Retinal pigment epithelial cell (primary cell): ENCODE data around the gene DYNC2LI1.
"Not testable (repeated sequence)": the region's sequence is repeated elsewhere in the genome, so short reads cannot be mapped to it uniquely, and the experiment has no call there.

Experiments used
- DNase-seq: peaks from one replicate; pipeline ENCODE4 v3.0.0-alpha.2; 2010; ENCODE audit warnings: low read depth
- H3K4me3 ChIP-seq: 2 replicates; pipeline ENCODE4 v1.5.1; 2011; ENCODE audit warnings: mild to moderate bottlenecking, low read length, control low read depth, moderate library complexity
- TF ChIP-seq, protein P1 (sequence below): conservative IDR thresholded peaks from 2 replicates; pipeline ENCODE4 v1.5.1; 2011; ENCODE audit warnings: low read depth, low read length, control low read depth, inconsistent platforms

DYNC2LI1 gene

DNA sequence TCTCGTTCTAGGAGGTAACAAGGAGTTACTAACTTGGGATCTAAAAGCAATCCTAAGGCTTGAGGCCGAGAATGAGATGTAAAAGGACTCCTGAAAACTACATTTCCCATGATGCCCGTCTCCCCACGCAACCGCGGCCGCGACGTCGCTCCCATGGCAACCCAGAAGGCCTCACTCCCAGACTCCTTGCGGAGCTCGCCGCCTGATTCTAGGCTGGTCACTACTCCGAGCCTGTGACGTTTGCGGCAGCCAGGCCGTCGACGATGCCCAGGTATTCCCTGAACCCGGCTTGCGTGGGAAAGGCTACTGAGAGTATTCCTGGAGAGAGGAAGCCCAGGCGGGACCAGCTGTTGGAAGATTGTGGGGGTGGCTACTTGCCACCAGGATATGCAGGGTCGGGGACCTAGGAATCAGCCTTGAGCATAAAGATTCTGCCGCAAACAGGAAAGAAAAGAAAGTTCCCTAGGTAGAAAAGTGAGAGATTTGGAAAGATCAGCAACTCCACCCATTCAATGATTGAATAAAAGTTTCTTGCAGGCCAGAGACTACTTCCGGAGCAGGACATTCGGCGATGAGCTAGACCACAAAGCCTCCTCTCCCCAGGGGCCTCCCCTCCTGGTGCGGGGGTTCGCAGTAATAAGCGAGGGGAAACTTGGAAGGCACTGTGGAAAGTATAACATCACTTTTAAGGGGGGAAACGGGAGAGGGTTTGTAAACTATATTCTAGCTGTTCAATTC lies at the start of gene DYNC2LI1:
Gene DYNC2LI1 (plus strand): TSS at position 164 of the 738 bp plus-strand sequence. CDS start 100 bp downstream, at position 264.
- TF ChIP-seq, protein P1, sequence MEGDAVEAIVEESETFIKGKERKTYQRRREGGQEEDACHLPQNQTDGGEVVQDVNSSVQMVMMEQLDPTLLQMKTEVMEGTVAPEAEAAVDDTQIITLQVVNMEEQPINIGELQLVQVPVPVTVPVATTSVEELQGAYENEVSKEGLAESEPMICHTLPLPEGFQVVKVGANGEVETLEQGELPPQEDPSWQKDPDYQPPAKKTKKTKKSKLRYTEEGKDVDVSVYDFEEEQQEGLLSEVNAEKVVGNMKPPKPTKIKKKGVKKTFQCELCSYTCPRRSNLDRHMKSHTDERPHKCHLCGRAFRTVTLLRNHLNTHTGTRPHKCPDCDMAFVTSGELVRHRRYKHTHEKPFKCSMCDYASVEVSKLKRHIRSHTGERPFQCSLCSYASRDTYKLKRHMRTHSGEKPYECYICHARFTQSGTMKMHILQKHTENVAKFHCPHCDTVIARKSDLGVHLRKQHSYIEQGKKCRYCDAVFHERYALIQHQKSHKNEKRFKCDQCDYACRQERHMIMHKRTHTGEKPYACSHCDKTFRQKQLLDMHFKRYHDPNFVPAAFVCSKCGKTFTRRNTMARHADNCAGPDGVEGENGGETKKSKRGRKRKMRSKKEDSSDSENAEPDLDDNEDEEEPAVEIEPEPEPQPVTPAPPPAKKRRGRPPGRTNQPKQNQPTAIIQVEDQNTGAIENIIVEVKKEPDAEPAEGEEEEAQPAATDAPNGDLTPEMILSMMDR = no peak
- DNase-seq = peak; percentile 71
- H3K4me3 ChIP-seq = peak within 1 kb of the TSS; percentile 87

DNA sequence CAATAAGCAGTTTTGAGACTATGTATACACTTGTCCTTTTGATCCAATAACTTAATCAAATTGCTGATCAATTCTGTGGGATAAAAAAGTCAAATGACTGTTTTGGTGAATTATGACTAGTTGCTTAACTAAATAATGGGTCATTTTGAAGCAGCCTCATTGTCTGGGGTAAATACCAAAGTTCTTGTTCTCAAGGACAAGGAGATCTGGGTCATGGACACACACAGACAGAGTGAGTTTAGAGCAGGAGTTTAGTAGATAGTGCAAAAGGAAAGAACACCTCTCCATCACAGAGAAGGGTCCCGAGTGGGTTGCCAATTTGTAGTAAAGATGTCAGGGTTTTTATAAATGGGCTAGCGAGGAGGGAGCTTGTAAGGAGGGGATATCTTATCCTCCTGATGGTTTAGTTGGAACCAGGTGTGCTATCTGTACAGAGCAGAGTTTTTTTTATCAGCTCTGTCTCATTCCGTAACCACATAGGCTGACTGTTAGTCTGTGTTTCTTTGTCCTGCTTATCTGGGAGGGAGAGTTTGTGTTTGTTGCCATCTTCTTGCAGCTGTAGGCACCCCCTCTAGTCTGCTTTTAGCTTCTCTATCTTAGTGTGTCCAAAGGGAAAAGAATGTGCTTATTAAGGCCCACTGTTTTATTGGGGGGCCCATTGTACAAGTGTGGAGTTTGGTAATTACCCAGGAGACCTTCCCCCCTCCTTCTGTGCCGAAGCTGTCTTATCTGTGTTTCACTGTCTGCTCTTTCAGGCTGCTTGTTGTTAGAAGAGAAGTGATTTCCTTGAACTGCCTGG lies 48.9 kb upstream of the DYNC2LI1 start:
- no peak for DNase-seq
- TF ChIP-seq, protein P1 = no peak
- no peak overlapping the region for H3K4me3 ChIP-seq

DNA sequence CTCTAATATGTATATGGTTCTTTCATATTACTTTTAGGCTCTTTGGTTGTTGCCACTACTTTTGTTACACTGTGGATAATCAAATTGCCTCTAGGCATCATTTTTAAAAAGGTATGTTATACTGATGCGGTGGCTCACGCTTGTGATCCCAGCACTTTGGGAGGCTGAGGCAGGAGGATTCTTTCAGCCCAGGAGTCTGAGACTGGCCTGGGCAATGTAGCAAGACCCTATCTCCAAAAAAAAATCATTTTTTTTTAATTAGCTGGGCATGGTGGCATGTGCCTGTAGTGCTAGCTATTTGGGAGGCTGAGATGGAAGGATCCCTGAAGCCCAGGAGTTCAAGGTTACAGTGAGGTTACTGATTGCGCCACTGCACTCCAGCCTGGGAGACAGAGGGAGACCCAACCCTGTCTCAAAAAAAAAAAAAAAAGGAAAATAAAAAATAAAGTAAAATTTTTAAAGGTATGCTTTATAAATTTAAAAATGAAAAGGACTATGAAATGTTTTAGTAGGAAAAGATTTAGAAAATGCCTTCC lies 48.1 kb upstream of the DYNC2LI1 start:
- no peak for DNase-seq
- no peak overlapping the region for H3K4me3 ChIP-seq
- TF ChIP-seq, protein P1 = no peak

DNA sequence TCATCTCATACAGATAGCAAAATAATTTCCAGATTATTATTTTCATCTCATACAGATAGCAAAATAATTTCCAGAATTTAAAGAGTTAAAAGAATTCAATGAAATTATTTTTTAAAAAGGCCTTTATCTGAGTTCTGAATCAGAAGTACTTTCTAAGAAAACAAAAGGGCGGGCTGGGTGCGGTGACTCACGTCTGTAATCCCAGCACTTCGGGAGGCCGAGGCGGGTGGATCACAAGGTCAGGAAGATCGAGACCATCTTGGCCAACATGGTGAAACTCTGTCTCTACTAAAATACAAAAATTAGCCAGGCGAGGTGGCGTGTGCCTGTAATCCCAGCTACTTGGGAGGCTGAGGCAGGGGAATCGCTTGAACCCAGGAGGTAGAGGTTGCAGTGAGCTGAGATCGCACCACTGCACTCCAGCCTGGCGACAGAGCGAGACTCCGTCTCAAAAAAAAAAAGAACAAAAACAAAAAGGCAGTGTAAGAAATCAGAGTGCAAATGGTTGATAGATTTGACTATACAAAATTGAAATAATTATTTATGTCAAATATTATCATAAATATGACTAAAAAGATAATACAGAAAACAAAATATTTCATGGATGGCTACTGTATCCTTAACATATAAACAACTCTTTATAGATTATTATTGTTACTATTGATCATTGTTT lies 46.7 kb upstream of the DYNC2LI1 start:
- DNase-seq, H3K4me3 ChIP-seq: not testable (repeated sequence)

DNA sequence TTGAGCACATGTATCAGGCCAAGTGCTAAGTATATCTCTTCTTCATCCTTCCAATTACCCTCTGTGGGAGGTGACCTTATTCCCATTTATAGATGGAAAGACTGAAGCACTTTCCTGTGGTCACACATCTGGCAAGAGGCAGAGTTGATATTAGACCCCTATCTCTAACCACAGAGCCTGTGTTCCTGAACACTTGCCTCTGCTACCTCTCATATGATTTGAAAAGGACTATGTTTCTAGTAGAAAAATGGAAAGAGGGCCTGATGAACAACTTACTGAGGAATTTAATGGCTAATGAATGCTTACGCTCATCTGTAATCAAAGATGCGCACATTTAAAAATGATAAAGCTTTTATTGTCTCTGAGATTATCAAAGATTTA lies 46.2 kb upstream of the DYNC2LI1 start:
- DNase-seq = no peak
- TF ChIP-seq, protein P1 = no peak
- H3K4me3 ChIP-seq = no peak overlapping the region

DNA sequence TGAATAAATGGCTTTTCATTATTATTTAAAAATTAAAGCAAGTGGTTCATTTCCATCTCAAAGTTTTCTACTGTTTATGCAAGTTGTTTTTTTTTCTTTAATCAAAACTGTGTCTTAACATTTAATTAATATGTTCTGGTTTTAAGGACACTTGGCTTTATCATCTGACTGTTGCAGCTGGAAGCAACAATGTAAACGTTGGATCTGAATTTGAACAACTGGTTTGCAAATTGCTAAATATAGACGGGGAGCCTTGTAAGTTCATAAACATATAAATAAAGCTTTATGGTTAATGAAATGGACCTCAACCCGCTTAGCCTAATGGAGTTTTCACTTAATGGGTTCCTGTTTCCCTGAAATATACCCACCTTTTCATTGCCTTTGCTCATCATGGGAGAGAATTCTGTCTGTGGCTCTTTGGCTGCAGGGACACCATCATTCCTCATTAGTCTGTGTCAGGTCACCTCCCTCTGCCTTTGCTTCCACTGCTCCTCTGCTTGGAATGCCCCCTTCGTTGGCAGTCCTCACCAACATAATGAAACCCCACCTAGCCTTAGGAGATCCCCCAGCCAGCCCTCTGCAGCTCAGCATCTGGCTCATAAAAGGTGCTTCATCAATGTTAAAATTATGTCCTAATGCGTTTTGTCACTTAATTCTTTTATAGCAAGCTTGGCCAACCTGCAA lies 44.2 kb upstream of the DYNC2LI1 start:
- no peak for DNase-seq
- TF ChIP-seq, protein P1 = no peak
- H3K4me3 ChIP-seq = no peak overlapping the region

DNA sequence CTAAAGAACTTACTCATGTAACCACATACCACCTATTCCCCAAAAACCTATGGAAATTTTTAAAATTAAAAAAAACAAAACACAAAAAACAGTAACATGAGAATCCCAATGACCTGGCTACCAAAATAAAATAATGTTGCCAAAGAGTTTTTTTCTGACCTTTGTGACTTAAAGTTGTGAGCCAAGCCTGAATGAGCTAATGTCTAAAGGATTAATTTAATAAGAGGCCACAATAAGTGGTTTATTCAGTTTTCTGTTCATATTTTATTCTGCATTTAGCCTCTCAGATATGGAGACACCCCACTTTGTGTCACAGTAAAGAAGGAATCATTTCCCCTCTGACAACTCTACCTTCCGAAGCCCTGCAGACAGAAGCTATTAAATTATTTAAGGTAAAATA lies 42.6 kb upstream of the DYNC2LI1 start:
- TF ChIP-seq, protein P1 = no peak
- DNase-seq = no peak
- no peak overlapping the region for H3K4me3 ChIP-seq
